Testis (tissue), 2 donors: ENCODE data around the gene DTNB.

Experiments used
- POLR2A ChIP-seq: fragments of 450-650 bp; IDR thresholded peaks from one replicate; pipeline ENCODE4 v1.6.1; 2017; ENCODE audit warnings: antibody characterized with exemption, mild to moderate bottlenecking, moderate library complexity
- TF ChIP-seq, protein P1 (sequence below), 3 experiments: fragments of 450-650 bp in 2 of 3; fragments of 200-600 bp in 1 of 3; sonication (generic) in 1 of 3; IDR thresholded peaks; one replicate each; pipeline ENCODE4 v1.5.1; 2016 to 2019; ENCODE audit warnings: antibody characterized with exemption in 3 of 3, mild to moderate bottlenecking in 2 of 3, moderate library complexity in 1 of 3

GRCh38 chr2:25374827-25375226 is 298.6 kb downstream of the DTNB start:
- TF ChIP-seq, protein P1, sequence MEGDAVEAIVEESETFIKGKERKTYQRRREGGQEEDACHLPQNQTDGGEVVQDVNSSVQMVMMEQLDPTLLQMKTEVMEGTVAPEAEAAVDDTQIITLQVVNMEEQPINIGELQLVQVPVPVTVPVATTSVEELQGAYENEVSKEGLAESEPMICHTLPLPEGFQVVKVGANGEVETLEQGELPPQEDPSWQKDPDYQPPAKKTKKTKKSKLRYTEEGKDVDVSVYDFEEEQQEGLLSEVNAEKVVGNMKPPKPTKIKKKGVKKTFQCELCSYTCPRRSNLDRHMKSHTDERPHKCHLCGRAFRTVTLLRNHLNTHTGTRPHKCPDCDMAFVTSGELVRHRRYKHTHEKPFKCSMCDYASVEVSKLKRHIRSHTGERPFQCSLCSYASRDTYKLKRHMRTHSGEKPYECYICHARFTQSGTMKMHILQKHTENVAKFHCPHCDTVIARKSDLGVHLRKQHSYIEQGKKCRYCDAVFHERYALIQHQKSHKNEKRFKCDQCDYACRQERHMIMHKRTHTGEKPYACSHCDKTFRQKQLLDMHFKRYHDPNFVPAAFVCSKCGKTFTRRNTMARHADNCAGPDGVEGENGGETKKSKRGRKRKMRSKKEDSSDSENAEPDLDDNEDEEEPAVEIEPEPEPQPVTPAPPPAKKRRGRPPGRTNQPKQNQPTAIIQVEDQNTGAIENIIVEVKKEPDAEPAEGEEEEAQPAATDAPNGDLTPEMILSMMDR (IDR thresholded peaks at IDR 0.05): no peak
- no peak for TF ChIP-seq POLR2A
